A549 (cell line): ENCODE measurements around the gene ZNF618.

Experiments
- HDAC2 ChIP-seq: fragments of 200-600 bp; sonication (generic); IDR thresholded peaks from 2 replicates; pipeline ENCODE4 v1.6.1; 2016
- RCOR1 ChIP-seq: fragments of 150-350 bp; IDR thresholded peaks from 2 replicates; pipeline ENCODE4 v1.6.1; 2014; ENCODE audit warnings: antibody characterized with exemption, low read length, low read depth
- TF ChIP-seq, protein P1 (sequence below): fragments of >200 bp; sonication (Bioruptor Twin); formaldehyde crosslinking; IDR thresholded peaks from 3 replicates; pipeline ENCODE4 v1.5.1; 2016

DNA sequence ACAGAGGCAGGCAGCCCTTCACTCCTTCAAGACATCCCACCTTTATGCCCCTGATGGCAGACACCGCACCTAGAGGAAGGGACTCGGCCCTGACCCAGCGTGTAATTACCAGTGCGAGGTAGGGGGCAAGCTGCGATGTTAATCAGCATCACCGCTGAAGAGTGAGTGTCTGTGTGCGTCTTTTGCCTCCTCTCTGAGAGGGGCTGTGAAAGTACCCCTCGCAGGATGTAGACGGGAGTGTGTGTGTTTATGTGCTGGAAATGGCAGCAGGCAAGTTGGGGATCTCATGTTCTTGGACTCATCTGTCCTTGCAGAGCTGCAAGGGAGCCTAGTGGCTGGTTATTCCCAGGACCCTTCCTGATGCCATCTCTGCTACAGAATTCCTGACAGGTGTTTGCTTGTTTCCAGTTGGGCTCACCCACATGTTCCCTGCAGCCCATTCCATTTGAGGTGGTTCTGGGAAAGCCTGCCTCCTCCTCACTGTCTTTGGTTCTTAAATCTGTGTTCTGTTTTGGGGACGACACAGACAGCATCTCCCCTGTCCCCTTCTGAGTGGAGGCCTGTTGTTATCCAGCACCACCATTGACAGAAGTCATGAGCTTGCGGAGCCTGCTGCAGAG lies 70.5 kb downstream of the ZNF618 start:
- TF ChIP-seq HDAC2 (no peak), RCOR1 (no peak)
- TF ChIP-seq, protein P1, sequence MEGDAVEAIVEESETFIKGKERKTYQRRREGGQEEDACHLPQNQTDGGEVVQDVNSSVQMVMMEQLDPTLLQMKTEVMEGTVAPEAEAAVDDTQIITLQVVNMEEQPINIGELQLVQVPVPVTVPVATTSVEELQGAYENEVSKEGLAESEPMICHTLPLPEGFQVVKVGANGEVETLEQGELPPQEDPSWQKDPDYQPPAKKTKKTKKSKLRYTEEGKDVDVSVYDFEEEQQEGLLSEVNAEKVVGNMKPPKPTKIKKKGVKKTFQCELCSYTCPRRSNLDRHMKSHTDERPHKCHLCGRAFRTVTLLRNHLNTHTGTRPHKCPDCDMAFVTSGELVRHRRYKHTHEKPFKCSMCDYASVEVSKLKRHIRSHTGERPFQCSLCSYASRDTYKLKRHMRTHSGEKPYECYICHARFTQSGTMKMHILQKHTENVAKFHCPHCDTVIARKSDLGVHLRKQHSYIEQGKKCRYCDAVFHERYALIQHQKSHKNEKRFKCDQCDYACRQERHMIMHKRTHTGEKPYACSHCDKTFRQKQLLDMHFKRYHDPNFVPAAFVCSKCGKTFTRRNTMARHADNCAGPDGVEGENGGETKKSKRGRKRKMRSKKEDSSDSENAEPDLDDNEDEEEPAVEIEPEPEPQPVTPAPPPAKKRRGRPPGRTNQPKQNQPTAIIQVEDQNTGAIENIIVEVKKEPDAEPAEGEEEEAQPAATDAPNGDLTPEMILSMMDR = no peak
